LNCaP clone FGC (cell line): ENCODE results near the gene FBXO30.
A peak's percentile ranks its signal among the peaks of the same experiment; 100 is the strongest.

Source experiments
- DNase-seq: peaks from one replicate; pipeline ENCODE4 v3.0.0-alpha.2; 2011; ENCODE audit warnings: low read depth
- H3K4me3 ChIP-seq: 2 replicates; pipeline ENCODE4 v1.5.1; 2011; ENCODE audit warnings: mild to moderate bottlenecking, low read depth, low read length, control low read depth
- TF ChIP-seq, protein P1 (sequence below): IDR thresholded peaks from 2 replicates; pipeline ENCODE4 v1.5.1; 2012; ENCODE audit warnings: mild to moderate bottlenecking; ENCODE audit not compliant: control insufficient read depth, insufficient read depth; ENCODE audit errors: extremely low read depth

The FBXO30 gene

DNA sequence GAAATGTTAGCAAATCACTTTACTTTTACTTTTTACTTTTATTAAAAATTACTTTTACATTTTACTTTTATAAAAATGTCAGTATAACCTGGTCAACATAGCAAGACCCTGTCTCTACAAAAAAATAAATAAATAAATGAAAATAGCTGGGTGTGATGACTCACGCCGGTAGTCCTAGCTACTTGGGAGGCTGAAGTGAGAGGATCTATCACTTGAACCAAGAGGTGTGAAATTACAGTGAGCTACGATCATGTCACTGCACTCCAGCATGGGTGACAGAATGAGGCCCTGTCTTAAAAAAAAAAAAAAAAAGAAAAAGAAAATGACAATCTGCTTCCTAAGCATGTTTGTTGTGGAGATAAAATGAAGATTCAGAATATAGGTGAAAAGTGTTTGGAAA, 31.0 kb upstream of the FBXO30 start:
- TF ChIP-seq, protein P1, sequence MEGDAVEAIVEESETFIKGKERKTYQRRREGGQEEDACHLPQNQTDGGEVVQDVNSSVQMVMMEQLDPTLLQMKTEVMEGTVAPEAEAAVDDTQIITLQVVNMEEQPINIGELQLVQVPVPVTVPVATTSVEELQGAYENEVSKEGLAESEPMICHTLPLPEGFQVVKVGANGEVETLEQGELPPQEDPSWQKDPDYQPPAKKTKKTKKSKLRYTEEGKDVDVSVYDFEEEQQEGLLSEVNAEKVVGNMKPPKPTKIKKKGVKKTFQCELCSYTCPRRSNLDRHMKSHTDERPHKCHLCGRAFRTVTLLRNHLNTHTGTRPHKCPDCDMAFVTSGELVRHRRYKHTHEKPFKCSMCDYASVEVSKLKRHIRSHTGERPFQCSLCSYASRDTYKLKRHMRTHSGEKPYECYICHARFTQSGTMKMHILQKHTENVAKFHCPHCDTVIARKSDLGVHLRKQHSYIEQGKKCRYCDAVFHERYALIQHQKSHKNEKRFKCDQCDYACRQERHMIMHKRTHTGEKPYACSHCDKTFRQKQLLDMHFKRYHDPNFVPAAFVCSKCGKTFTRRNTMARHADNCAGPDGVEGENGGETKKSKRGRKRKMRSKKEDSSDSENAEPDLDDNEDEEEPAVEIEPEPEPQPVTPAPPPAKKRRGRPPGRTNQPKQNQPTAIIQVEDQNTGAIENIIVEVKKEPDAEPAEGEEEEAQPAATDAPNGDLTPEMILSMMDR, result no peak
- H3K4me3 ChIP-seq, result no peak overlapping the region
- no peak for DNase-seq

DNA sequence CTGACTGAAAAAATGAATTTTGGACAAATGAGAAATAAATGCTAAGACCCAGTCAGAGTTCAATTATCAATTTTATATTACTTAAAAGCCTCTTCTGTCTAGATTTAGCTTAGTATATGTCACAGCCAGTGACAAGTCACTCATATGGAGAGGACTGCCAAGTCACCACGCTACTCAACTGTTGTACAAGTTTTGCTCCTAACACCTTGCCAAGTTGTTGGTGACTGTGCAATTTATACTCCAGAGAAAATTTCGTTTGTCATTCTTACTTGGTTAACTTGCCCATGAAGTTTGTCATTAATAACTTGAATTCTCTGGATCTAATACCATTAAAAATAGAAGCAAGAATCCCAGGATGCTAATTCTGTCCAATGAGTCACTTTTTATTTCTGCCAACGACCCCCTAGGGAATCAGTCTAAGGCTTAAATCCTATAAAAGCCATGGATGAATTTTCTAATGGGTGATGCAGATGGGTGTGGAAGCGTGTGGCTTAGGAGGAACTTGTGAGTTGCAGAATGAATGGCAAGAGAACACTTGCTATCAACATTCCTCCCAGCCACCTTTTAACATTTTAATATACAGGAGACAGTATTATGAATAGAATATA, 30.4 kb upstream of the FBXO30 start:
- TF ChIP-seq, protein P1, result no peak
- DNase-seq, result no peak
- no peak overlapping the region for H3K4me3 ChIP-seq

DNA sequence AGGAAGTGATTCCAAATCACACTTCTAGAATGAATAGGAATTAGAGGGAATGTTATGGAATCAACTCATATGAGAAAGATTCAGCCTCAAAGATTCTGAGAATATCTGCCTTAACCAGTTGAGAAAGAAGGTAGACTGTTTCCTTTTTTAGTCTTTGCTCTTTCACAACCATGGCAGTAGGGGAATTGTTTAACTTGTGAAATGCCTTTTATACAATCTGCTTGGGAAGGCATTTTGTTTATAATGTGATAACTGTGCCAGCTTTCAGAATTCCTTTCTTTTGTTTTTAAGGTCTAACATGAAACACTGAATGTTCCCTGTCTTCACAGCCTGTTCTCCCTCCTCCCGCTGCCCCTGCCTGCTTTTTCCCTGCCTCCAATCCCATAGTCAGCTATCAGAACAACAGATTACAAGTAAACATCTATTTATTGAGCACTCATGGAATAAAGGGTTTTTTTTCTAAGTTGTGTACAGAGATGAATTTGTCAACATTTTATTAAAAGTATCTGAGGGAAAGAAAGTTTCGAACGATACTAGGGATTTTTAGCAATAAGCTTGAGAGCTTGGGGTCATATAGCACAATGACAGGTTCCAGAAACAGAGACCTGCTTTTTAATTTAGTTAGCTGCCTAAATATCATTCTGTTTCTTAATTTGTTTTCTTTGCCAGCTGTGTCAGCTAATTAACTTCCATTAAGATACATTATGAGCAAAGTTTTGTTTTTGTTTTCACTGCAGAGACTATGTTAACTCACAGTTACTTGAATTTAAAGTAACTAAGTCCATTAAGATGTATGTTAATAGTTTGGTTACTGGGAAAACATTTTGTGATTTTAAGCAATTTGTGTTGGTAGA, 28.3 kb upstream of the FBXO30 start:
- DNase-seq, result no peak
- TF ChIP-seq, protein P1, result no peak
- H3K4me3 ChIP-seq, result no peak overlapping the region

DNA sequence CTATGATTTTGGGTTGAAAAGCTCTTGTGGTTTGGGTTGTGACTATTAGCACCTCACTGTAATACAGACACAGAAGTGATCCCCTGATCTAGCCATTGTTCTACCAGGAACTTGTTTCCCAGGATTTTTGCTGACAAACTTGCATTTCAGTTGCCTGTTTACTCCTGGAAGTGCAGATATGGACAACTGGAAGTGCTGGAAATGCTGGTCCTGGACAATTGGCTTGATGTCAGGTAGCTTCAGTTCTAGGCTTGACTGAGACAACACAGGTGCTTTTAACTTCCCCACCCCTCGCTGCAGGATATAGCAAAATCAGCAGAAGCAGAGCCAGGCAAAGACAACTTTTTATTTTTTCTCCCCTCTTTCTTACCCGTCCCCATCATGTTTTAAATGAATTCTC, 27.1 kb upstream of the FBXO30 start:
- TF ChIP-seq, protein P1, result no peak
- no peak overlapping the region for H3K4me3 ChIP-seq
- DNase-seq, result peak; percentile 92

DNA sequence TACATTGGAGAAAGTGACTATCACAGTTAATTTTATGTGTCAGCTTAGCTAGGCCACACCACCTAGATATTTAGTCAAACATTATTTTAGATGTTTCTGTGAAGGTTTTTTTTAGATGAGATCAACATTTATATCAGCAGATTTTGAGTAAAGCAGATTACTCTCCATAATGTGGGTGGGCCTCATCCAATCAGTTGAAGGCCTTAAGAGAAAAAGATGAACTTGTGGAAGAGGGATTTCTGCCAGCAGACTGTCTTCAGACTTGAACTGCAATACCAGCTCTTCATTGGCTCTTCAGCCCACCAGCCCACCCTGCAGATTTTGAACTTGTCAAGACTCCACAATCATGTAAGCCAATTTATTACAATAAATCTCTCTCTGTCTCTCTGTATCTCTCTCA, 25.1 kb upstream of the FBXO30 start:
- no peak for DNase-seq
- TF ChIP-seq, protein P1, result no peak
- H3K4me3 ChIP-seq, result no peak overlapping the region

DNA sequence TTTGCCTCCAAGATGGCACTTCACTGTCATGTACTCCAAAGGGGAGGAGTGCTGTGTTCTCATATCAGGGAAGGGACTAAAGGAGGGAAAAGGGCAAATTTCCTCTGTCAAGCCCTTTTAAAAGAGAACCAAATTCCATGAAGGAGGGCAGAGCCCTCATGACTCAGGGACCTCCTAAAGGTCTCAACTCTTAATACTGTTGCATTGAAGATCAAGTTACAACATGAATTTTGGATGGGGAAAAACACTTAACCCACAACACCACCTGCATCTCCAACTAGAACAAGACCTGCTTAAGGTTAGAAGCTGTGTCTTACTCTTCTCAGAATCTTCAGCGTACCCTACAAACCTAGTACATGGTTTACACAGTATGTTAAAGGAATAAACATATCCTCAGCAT, 23.7 kb upstream of the FBXO30 start:
- no peak overlapping the region for H3K4me3 ChIP-seq
- DNase-seq, result no peak
- TF ChIP-seq, protein P1, result no peak

DNA sequence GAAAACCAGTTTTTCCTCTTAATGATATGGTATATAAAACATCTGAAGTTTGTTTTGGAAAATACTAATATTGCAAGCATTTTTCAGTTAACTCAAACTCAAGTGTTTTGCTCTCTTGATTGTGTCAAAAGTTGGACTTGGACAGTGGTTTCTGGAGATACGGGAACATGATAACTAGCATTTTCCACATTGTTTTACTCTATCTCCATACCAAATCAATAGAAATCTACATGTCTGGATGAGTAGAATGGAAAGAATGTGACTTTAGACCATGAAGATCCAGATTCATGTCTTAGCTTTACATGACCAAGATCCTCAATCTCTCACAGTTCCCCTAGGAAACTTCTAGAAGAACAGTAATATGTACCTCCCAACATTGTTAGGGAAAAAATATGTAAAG, 22.2 kb upstream of the FBXO30 start:
- TF ChIP-seq, protein P1, result no peak
- H3K4me3 ChIP-seq, result no peak overlapping the region
- DNase-seq, result no peak
